Vagina (tissue), 2 donors: ENCODE measurements around the gene TMPRSS2. TPM values are rescaled to one million over a fixed set of nuclear protein-coding genes. Genes with fewer than 3 reads are reported as not detected.

Experiments
- DNase-seq, 2 donors: peaks; one replicate each; pipeline ENCODE4 v3.0.0-alpha.2; 2017; ENCODE audit errors: extremely low spot score in 2 of 2
- H3K27ac ChIP-seq: fragments of 200-600 bp; sonication (generic); one replicate; pipeline ENCODE4 v1.5.1; 2019
- H3K27me3 ChIP-seq: fragments of 200-600 bp; sonication (generic); one replicate; pipeline ENCODE4 v1.5.1; 2019
- H3K36me3 ChIP-seq, 2 donors: fragments of 200-600 bp; sonication (generic); one replicate each; pipeline ENCODE4 v1.5.1; 2017 to 2019
- H3K4me1 ChIP-seq: fragments of 200-600 bp; sonication (generic); one replicate; pipeline ENCODE4 v1.5.1; 2019
- H3K4me3 ChIP-seq, 2 donors: fragments of 200-600 bp; sonication (generic); 1 replicate in 1 of 2; 2 replicates in 1 of 2; pipeline ENCODE4 v1.5.1; 2016 to 2019
- H3K9me3 ChIP-seq: fragments of 200-600 bp; sonication (generic); one replicate; pipeline ENCODE4 v1.5.1; 2019
- CTCF ChIP-seq, 3 experiments: fragments of 450-650 bp in 2 of 3; fragments of 200-600 bp in 1 of 3; sonication (generic) in 1 of 3; IDR thresholded peaks; one replicate each; pipeline ENCODE4 v1.5.1; 2017 to 2019; ENCODE audit warnings: antibody characterized with exemption in 3 of 3, mild to moderate bottlenecking in 2 of 3, moderate library complexity in 2 of 3
- POLR2A ChIP-seq, 2 donors: fragments of 450-650 bp; IDR thresholded peaks; one replicate each; pipeline ENCODE4 v1.6.1; 2017; ENCODE audit warnings: antibody characterized with exemption in 2 of 2, mild to moderate bottlenecking in 2 of 2, moderate library complexity in 2 of 2
- POLR2AphosphoS5 ChIP-seq, 2 donors: sonication (generic); formaldehyde crosslinking; IDR thresholded peaks; one replicate each; pipeline ENCODE4 v1.9.0; 2017; ENCODE audit warnings: antibody characterized with exemption in 2 of 2, mild to moderate bottlenecking in 2 of 2, low read depth in 1 of 2; ENCODE audit not compliant: insufficient read depth in 1 of 2
- intact Hi-C: fragments of 100-400 bp; cut with DNase I; formaldehyde crosslinking; loops from one replicate; pipeline ENCODE4 v1.15.1; 2023
- total RNA-seq: library from RNA; depleted of rRNA; stranded (reverse); fragments of >200 nt; gene quantifications from one replicate; pipeline ENCODE4 v1.2.3, GENCODE V29; 2016

Gene TMPRSS2
- total RNA-seq, 1 donor from 2014 or later: 19.9 TPM

GRCh38 chr21:41431788-41432548 is 76.0 kb downstream of the TMPRSS2 start:
- intact Hi-C loops: no loop called here
- Histone ChIP-seq H3K27me3 (no peaks in the 10 kb centered on the region), H3K36me3 (peaks cover 0 to 49% of the 10 kb centered on the region in 2 donors)

GRCh38 chr21:41429925-41430491 is 78.0 kb downstream of the TMPRSS2 start:
- no peaks in the 10 kb centered on the region for H3K27me3 ChIP-seq
- TF ChIP-seq POLR2AphosphoS5 (IDR thresholded peaks at IDR 0.05; ENCODE audit: insufficient read depth in 1 of 2, low read depth in 1 of 2): no peak
- intact Hi-C loops: no loop called here
- H3K4me3 ChIP-seq: no peak overlapping the region
- peaks cover 7% of the 10 kb centered on the region for H3K4me1 ChIP-seq
- H3K36me3 ChIP-seq: peaks cover 0 to 29% of the 10 kb centered on the region in 2 donors
- peak; percentile 42 to 43 for DNase-seq
- H3K27ac ChIP-seq: no peak overlapping the region
- H3K9me3 ChIP-seq: no peaks in the 10 kb centered on the region

More at GRCh38 chr21:41431788-41432548, 76.0 kb downstream of the TMPRSS2 start:
- Histone ChIP-seq H3K4me1 (peaks cover 4% of the 10 kb centered on the region), H3K27ac (no peak overlapping the region), H3K4me3 (no peak overlapping the region), H3K9me3 (no peaks in the 10 kb centered on the region)
- DNase-seq: peak; percentile 60 to 77
- no peak for TF ChIP-seq POLR2A (IDR thresholded peaks at IDR 0.05)

- intact Hi-C loops: no loop called here
- H3K9me3 ChIP-seq: no peaks in the 10 kb centered on the region
- DNase-seq: peak in 1 of 2 donors; percentile 56
- TF ChIP-seq POLR2AphosphoS5 (IDR thresholded peaks at IDR 0.05; ENCODE audit: insufficient read depth in 1 of 2, low read depth in 1 of 2) (no peak), CTCF (IDR thresholded peaks at IDR 0.05) (no peak), POLR2A (IDR thresholded peaks at IDR 0.05) (no peak)
- H3K27ac ChIP-seq: no peak overlapping the region
- no peaks in the 10 kb centered on the region for H3K27me3 ChIP-seq
- H3K4me3 ChIP-seq: no peak overlapping the region
- H3K4me1 ChIP-seq: peaks cover 7% of the 10 kb centered on the region
- peaks cover 0 to 26% of the 10 kb centered on the region in 2 donors for H3K36me3 ChIP-seq
These were observed 78.7 kb downstream of the TMPRSS2 start for GRCh38 chr21:41429305-41429704.

DNA sequence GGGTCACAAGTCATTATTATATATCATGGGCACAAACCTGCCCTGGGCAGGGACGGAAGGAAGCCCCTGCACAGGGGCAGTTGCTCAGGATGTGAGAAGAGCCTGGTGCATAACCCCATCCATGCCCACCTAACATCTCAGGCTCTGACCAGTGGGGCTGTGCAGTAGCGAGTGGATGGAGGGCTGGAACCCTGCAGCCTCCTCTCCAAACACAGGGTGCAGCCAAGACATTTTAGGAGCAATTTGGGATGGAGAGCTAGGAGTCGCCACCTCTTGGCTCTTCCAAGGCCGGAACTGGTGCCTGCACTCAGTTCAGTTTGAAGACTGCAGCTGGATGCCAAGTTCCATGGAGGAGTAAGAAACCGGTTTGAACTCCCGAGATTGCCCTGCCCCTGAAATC is 79.1 kb downstream of the TMPRSS2 start:
- Histone ChIP-seq H3K27me3 (no peaks in the 10 kb centered on the region), H3K36me3 (peaks cover 0 to 23% of the 10 kb centered on the region in 2 donors), H3K9me3 (no peaks in the 10 kb centered on the region), H3K4me3 (no peak overlapping the region), H3K27ac (no peak overlapping the region), H3K4me1 (peaks cover 7% of the 10 kb centered on the region)
- DNase-seq: peak in 1 of 2 donors; percentile 67
- no peak for TF ChIP-seq POLR2A (IDR thresholded peaks at IDR 0.05)
- no peak for TF ChIP-seq CTCF (IDR thresholded peaks at IDR 0.05)
- TF ChIP-seq POLR2AphosphoS5 (IDR thresholded peaks at IDR 0.05; ENCODE audit: insufficient read depth in 1 of 2, low read depth in 1 of 2): no peak
- intact Hi-C loops: no loop called here

DNA sequence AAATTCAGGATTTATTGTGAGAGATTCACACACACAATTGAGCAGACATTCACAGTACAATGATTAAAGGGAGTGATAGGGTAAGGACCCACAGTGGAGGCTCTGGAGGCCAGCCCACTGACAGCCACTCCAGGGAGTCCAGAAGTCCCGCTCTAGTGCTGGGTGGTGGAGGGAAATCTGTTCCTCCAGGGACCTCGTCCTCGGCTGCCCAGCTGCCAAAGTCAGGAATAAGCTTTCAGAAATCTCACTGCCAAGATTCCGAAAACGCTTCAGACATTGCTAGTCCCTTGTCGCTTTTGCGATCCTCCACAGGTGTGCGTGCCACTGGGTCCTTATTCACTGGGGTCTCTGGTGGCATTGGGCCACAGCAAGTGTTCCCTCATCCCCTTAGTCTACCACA is 79.6 kb downstream of the TMPRSS2 start:
- DNase-seq: peak in 1 of 2 donors; percentile 52
- Histone ChIP-seq H3K4me3 (no peak overlapping the region), H3K27ac (no peak overlapping the region), H3K27me3 (no peaks in the 10 kb centered on the region), H3K4me1 (peaks cover 7% of the 10 kb centered on the region), H3K36me3 (peaks cover 0 to 17% of the 10 kb centered on the region in 2 donors), H3K9me3 (no peaks in the 10 kb centered on the region)
- intact Hi-C loops: no loop called here
- TF ChIP-seq POLR2AphosphoS5 (IDR thresholded peaks at IDR 0.05; ENCODE audit: insufficient read depth in 1 of 2, low read depth in 1 of 2): no peak
- no peak for TF ChIP-seq POLR2A (IDR thresholded peaks at IDR 0.05)
- no peak for TF ChIP-seq CTCF (IDR thresholded peaks at IDR 0.05)

- H3K4me3 ChIP-seq: no peak overlapping the region
These were observed 80.4 kb downstream of the TMPRSS2 start for GRCh38 chr21:41427556-41427955.

More at GRCh38 chr21:41427556-41427955, 80.4 kb downstream of the TMPRSS2 start:
- intact Hi-C loops: no loop called here
- no peak for TF ChIP-seq POLR2AphosphoS5 (IDR thresholded peaks at IDR 0.05; ENCODE audit: insufficient read depth in 1 of 2, low read depth in 1 of 2)
- TF ChIP-seq POLR2A (IDR thresholded peaks at IDR 0.05): no peak
- no peak for TF ChIP-seq CTCF (IDR thresholded peaks at IDR 0.05)
- peaks cover 7% of the 10 kb centered on the region for H3K4me1 ChIP-seq
- no peaks in the 10 kb centered on the region for H3K9me3 ChIP-seq
- H3K27me3 ChIP-seq: no peaks in the 10 kb centered on the region
- no peak overlapping the region for H3K27ac ChIP-seq
- peaks cover 0 to 10% of the 10 kb centered on the region in 2 donors for H3K36me3 ChIP-seq
- peak in 1 of 2 donors; percentile 85 for DNase-seq
